ENCODE measurements around the gene VPS37D. TPM values are rescaled to one million over a fixed set of nuclear protein-coding genes. Genes with fewer than 3 reads are reported as not detected.

VPS37D gene
- total RNA-seq, 4 donors from 2014 or later, result 2.5 to 7.1 (median 4.0) TPM

GRCh38 chr7:73716318-73716890, 48.8 kb downstream of the VPS37D start:
- intact Hi-C loops (cut with DNase I), result loop anchor here (5.0 kb wide), 1 partner anchor 34 kb away; the partner anchor contains the start of genes BUD23 and DNAJC30
- WGBS, result 63% methylated on average over 4 of the region's 4 CpGs
- H3K4me3 ChIP-seq, result no peak overlapping the region

GRCh38 chr7:73717025-73717807, 49.6 kb downstream of the VPS37D start:
- 36% methylated on average over 13 of the region's 13 CpGs for WGBS
- peaks cover 0 to 5% (median 0%) of the 10 kb centered on the region in 4 donors for H3K36me3 ChIP-seq
- no peak for DNase-seq (ENCODE audit: extremely low spot score)
- peak overlapping the region; percentile 63 to 85 (median 76) for H3K27ac ChIP-seq (replicated peaks in 1 of 4)
- TF ChIP-seq EP300 (IDR thresholded peaks at IDR 0.05) (no peak), CTCF (IDR thresholded peaks at IDR 0.05) (no peak), POLR2A (IDR thresholded peaks at IDR 0.05; ENCODE audit: low read depth) (no peak), POLR2AphosphoS5 (IDR thresholded peaks at IDR 0.05) (no peak)
- no peaks in the 10 kb centered on the region for H3K9me3 ChIP-seq
- peaks cover 32 to 64% (median 58%) of the 10 kb centered on the region in 4 donors for H3K4me1 ChIP-seq
- peak overlapping the region in 1 of 4 donors; percentile 1 for H3K4me3 ChIP-seq
- intact Hi-C loops (cut with DNase I), result loop anchor here (5.0 kb wide), 1 partner anchor 35 kb away; the partner anchor contains the start of genes BUD23 and DNAJC30
- H3K27me3 ChIP-seq, result no peaks in the 10 kb centered on the region

More at GRCh38 chr7:73716318-73716890, 48.8 kb downstream of the VPS37D start:
- Histone ChIP-seq H3K9me3 (no peaks in the 10 kb centered on the region), H3K27me3 (no peaks in the 10 kb centered on the region), H3K36me3 (peaks cover 0 to 5% (median 0%) of the 10 kb centered on the region in 4 donors), H3K27ac (replicated peaks in 1 of 4) (peak overlapping the region; percentile 63 to 85 (median 76)), H3K4me1 (peaks cover 32 to 56% (median 53%) of the 10 kb centered on the region in 4 donors)
- DNase-seq (ENCODE audit: extremely low spot score), result no peak
- TF ChIP-seq EP300 (IDR thresholded peaks at IDR 0.05), result no peak
- TF ChIP-seq CTCF (IDR thresholded peaks at IDR 0.05), result no peak
- TF ChIP-seq POLR2A (IDR thresholded peaks at IDR 0.05; ENCODE audit: low read depth), result no peak
- no peak for TF ChIP-seq POLR2AphosphoS5 (IDR thresholded peaks at IDR 0.05)

GRCh38 chr7:73717991-73718405, 50.4 kb downstream of the VPS37D start:
- no peak for DNase-seq (ENCODE audit: extremely low spot score)
- Histone ChIP-seq H3K9me3 (no peaks in the 10 kb centered on the region), H3K27ac (replicated peaks in 1 of 4) (peak overlapping the region; percentile 63 to 85 (median 76)), H3K4me1 (peaks cover 32 to 65% (median 58%) of the 10 kb centered on the region in 4 donors), H3K4me3 (peak overlapping the region; percentile 76 to 90 (median 87)), H3K27me3 (no peaks in the 10 kb centered on the region), H3K36me3 (peaks cover 0 to 4% (median 0%) of the 10 kb centered on the region in 4 donors)
- intact Hi-C loops (cut with DNase I), result loop anchor here (5.0 kb wide), 1 partner anchor 36 kb away; the partner anchor contains the start of genes BUD23 and DNAJC30
- no peak for TF ChIP-seq CTCF (IDR thresholded peaks at IDR 0.05)
- TF ChIP-seq POLR2AphosphoS5 (IDR thresholded peaks at IDR 0.05), result no peak
- TF ChIP-seq POLR2A (IDR thresholded peaks at IDR 0.05; ENCODE audit: low read depth), result no peak
- no peak for TF ChIP-seq EP300 (IDR thresholded peaks at IDR 0.05)
- WGBS, result 37% methylated on average over 10 of the region's 10 CpGs

- intact Hi-C loops (cut with DNase I), result loop anchor here (5.0 kb wide), 1 partner anchor 36 kb away; the partner anchor contains the start of genes BUD23 and DNAJC30
- Histone ChIP-seq H3K4me1 (peaks cover 32 to 65% (median 58%) of the 10 kb centered on the region in 4 donors), H3K9me3 (no peaks in the 10 kb centered on the region), H3K27me3 (no peaks in the 10 kb centered on the region), H3K4me3 (peak overlapping the region; percentile 76 to 90 (median 87)), H3K27ac (replicated peaks in 1 of 4) (peak overlapping the region in 3 of 4 donors; percentile 73 to 85 (median 80)), H3K36me3 (no peaks in the 10 kb centered on the region)
- 36% methylated on average over 5 of the region's 9 CpGs for whole genome bisulfite sequencing
- TF ChIP-seq CTCF (IDR thresholded peaks at IDR 0.05) (no peak), EP300 (IDR thresholded peaks at IDR 0.05) (no peak), POLR2A (IDR thresholded peaks at IDR 0.05; ENCODE audit: low read depth) (no peak), POLR2AphosphoS5 (IDR thresholded peaks at IDR 0.05) (no peak)
- DNase-seq (ENCODE audit: extremely low spot score), result no peak
Measured at GRCh38 chr7:73718438-73718881, 50.8 kb downstream of the VPS37D start.
